ENCODE measurements around the gene SLC2A1. TPM values are rescaled to one million over a fixed set of nuclear protein-coding genes. Genes with fewer than 3 reads are reported as not detected.

SLC2A1 gene
- total and polyA plus RNA-seq, 2 of the 13 experiments (the other 11 are each of a cell fraction or from before 2014, with no cell fraction given): 125 to 423 TPM

DNA sequence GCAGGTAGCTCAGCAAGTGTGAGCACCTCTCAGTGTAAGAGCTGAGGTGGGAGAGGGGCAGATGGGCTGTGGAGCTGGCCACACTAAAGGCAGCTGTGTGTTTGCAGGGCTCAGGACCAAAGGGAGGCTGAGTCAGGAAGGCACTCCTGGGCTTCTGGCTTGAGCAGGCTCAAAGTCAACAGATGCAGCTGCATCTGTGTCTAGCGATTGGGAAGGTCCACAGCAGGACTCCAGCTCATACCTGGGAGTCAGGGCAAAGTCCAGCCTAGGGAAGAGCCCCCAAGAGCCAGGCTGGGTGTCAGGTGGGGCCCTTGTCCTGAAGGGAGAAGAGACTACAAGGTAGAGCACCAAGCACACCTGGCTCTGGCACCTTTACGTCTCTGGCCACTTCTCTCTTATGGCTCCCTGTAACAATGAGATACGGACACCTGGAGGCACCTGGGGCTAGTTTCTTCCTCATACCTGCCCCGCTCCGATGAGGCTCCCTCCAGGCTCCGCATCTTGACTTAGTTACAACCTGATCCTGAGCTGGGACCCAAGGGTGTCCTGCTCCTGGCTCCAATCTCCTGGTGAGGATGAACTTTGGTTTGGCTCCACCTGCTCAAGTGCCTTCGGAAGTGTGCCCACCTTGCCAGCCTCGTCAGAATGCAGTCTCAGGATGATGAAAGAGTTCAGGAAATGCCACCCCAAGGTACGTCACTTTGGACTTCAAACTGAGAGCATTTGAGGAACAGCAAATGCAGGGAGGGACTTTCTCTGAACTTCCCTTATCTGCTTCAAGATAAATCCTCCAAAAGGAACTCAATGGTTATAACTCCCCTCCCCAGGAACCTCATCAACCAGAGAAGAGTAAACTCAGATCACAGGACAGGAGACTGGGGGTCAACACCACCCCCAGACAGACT is 21.5 kb upstream of the SLC2A1 start (continued):
- TF ChIP-seq, protein P1, sequence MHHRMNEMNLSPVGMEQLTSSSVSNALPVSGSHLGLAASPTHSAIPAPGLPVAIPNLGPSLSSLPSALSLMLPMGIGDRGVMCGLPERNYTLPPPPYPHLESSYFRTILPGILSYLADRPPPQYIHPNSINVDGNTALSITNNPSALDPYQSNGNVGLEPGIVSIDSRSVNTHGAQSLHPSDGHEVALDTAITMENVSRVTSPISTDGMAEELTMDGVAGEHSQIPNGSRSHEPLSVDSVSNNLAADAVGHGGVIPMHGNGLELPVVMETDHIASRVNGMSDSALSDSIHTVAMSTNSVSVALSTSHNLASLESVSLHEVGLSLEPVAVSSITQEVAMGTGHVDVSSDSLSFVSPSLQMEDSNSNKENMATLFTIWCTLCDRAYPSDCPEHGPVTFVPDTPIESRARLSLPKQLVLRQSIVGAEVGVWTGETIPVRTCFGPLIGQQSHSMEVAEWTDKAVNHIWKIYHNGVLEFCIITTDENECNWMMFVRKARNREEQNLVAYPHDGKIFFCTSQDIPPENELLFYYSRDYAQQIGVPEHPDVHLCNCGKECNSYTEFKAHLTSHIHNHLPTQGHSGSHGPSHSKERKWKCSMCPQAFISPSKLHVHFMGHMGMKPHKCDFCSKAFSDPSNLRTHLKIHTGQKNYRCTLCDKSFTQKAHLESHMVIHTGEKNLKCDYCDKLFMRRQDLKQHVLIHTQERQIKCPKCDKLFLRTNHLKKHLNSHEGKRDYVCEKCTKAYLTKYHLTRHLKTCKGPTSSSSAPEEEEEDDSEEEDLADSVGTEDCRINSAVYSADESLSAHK (CRISPR knock-in tag; IDR thresholded peaks at IDR 0.05; ENCODE audit: borderline replicate concordance): no peak
- no peak for TF ChIP-seq ZNF235 (CRISPR knock-in tag; IDR thresholded peaks at IDR 0.05; ENCODE audit: borderline replicate concordance)
- no peak for TF ChIP-seq MBNL3 (CRISPR knock-in tag; conservative IDR thresholded peaks at IDR 0.05)
- no peak for TF ChIP-seq ZBTB3 (CRISPR knock-in tag; IDR thresholded peaks at IDR 0.05; ENCODE audit: borderline replicate concordance, low read depth)
- no peak for TF ChIP-seq ZNF468 (CRISPR knock-in tag; IDR thresholded peaks at IDR 0.05)
- TF ChIP-seq, protein P2, sequence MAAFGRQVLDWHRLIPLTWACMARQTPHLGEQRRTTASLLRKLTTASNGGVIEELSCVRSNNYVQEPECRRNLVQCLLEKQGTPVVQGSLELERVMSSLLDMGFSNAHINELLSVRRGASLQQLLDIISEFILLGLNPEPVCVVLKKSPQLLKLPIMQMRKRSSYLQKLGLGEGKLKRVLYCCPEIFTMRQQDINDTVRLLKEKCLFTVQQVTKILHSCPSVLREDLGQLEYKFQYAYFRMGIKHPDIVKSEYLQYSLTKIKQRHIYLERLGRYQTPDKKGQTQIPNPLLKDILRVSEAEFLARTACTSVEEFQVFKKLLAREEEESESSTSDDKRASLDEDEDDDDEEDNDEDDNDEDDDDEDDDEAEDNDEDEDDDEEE (CRISPR knock-in tag; IDR thresholded peaks at IDR 0.05): no peak
- no peak for TF ChIP-seq ZSCAN21 (CRISPR knock-in tag; IDR thresholded peaks at IDR 0.05; ENCODE audit: borderline replicate concordance)
- TF ChIP-seq ZNF251 (CRISPR knock-in tag; IDR thresholded peaks at IDR 0.05): no peak
- no peak for TF ChIP-seq ZNF333 (CRISPR knock-in tag; IDR thresholded peaks at IDR 0.05; ENCODE audit: borderline replicate concordance)
- TF ChIP-seq SIN3A (IDR thresholded peaks at IDR 0.05; ENCODE audit: borderline replicate concordance, low read depth, low read length): no peak
- TF ChIP-seq ZFP37 (CRISPR knock-in tag; IDR thresholded peaks at IDR 0.05; ENCODE audit: borderline replicate concordance): no peak
- TF ChIP-seq POLR2AphosphoS2 (IDR thresholded peaks at IDR 0.05; ENCODE audit: low read depth, low read length): no peak
- TF ChIP-seq SSRP1 (CRISPR knock-in tag; IDR thresholded peaks at IDR 0.05): no peak
- no peak; the same call in 1 of the 2 replicates for TF ChIP-seq PPARG (CRISPR knock-in tag; conservative IDR thresholded peaks at IDR 0.05)
- no peak for TF ChIP-seq ZNF3 (CRISPR knock-in tag; IDR thresholded peaks at IDR 0.05)
- no peak for TF ChIP-seq NR2F1 (CRISPR knock-in tag; IDR thresholded peaks at IDR 0.05)
- TF ChIP-seq ZNF337 (CRISPR knock-in tag; IDR thresholded peaks at IDR 0.05; ENCODE audit: borderline replicate concordance, low read depth): no peak
- TF ChIP-seq MIXL1 (CRISPR knock-in tag; IDR thresholded peaks at IDR 0.05): no peak
- TF ChIP-seq ZNF781 (CRISPR knock-in tag; IDR thresholded peaks at IDR 0.05; ENCODE audit: borderline replicate concordance, not compliant biosample characterization): no peak
- TF ChIP-seq ZNF274 (CRISPR knock-in tag; IDR thresholded peaks at IDR 0.05): no peak
- TF ChIP-seq ZNF703 (CRISPR knock-in tag; IDR thresholded peaks at IDR 0.05; ENCODE audit: borderline replicate concordance): no peak
- TF ChIP-seq, protein P3, sequence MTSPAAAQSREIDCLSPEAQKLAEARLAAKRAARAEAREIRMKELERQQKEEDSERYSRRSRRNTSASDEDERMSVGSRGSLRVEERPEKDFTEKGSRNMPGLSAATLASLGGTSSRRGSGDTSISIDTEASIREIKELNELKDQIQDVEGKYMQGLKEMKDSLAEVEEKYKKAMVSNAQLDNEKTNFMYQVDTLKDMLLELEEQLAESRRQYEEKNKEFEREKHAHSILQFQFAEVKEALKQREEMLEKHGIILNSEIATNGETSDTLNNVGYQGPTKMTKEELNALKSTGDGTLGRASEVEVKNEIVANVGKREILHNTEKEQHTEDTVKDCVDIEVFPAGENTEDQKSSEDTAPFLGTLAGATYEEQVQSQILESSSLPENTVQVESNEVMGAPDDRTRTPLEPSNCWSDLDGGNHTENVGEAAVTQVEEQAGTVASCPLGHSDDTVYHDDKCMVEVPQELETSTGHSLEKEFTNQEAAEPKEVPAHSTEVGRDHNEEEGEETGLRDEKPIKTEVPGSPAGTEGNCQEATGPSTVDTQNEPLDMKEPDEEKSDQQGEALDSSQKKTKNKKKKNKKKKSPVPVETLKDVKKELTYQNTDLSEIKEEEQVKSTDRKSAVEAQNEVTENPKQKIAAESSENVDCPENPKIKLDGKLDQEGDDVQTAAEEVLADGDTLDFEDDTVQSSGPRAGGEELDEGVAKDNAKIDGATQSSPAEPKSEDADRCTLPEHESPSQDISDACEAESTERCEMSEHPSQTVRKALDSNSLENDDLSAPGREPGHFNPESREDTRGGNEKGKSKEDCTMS (CRISPR knock-in tag; conservative IDR thresholded peaks at IDR 0.05): no peak
